ENCODE results near the gene STARD4.

Gene STARD4

GRCh38 chr5:111478266-111478665, 34.1 kb downstream of the STARD4 start:
- in situ Hi-C loops (cut with MboI; ENCODE audit: low sequenced_read_pairs) = no loop called here

- in situ Hi-C loops (cut with MboI; ENCODE audit: low sequenced_read_pairs) = no loop called here
Measured at GRCh38 chr5:111472579-111472978, 39.8 kb downstream of the STARD4 start.

GRCh38 chr5:111472096-111472495, 40.2 kb downstream of the STARD4 start:
- in situ Hi-C loops (cut with MboI; ENCODE audit: low sequenced_read_pairs) = no loop called here

- in situ Hi-C loops (cut with MboI; ENCODE audit: low sequenced_read_pairs) = no loop called here
Measured at GRCh38 chr5:111469903-111470302, 42.4 kb downstream of the STARD4 start.

GRCh38 chr5:111469293-111469896, 42.9 kb downstream of the STARD4 start:
- in situ Hi-C loops (cut with MboI; ENCODE audit: low sequenced_read_pairs) = no loop called here

GRCh38 chr5:111463311-111463710, 49.0 kb downstream of the STARD4 start:
- in situ Hi-C loops (cut with MboI; ENCODE audit: low sequenced_read_pairs) = no loop called here

- in situ Hi-C loops (cut with MboI; ENCODE audit: low sequenced_read_pairs) = no loop called here
Measured at GRCh38 chr5:111461934-111462333, 50.4 kb downstream of the STARD4 start.

- in situ Hi-C loops (cut with MboI; ENCODE audit: low sequenced_read_pairs) = no loop called here
Measured at GRCh38 chr5:111461255-111461671, 51.1 kb downstream of the STARD4 start.

- in situ Hi-C loops (cut with MboI; ENCODE audit: low sequenced_read_pairs) = no loop called here
Measured at GRCh38 chr5:111454776-111455175, 57.6 kb downstream of the STARD4 start.

- in situ Hi-C loops (cut with MboI; ENCODE audit: low sequenced_read_pairs) = no loop called here
Measured at GRCh38 chr5:111454198-111454622, 58.1 kb downstream of the STARD4 start.

- in situ Hi-C loops (cut with MboI; ENCODE audit: low sequenced_read_pairs) = no loop called here
Measured at GRCh38 chr5:111453747-111454146, 58.6 kb downstream of the STARD4 start.

- in situ Hi-C loops (cut with MboI; ENCODE audit: low sequenced_read_pairs) = no loop called here
Measured at GRCh38 chr5:111453295-111453694, 59.0 kb downstream of the STARD4 start.

GRCh38 chr5:111447822-111448221, 64.5 kb downstream of the STARD4 start:
- in situ Hi-C loops (cut with MboI; ENCODE audit: low sequenced_read_pairs) = no loop called here

- in situ Hi-C loops (cut with MboI; ENCODE audit: low sequenced_read_pairs) = no loop called here
Measured at GRCh38 chr5:111447099-111447498, 65.2 kb downstream of the STARD4 start.
